Stimulated activated CD4-positive, alpha-beta T cell treated with anti-CD3 and anti-CD28 coated beads, Interleukin-15, amount 100 ng/mL, for 1 hour (primary cell): ENCODE measurements around the gene TNFRSF12A.

ENCODE experiments used
- DNase-seq, 2 donors: peaks; one replicate each; pipeline ENCODE4 v3.0.0-alpha.2; 2020; ENCODE audit warnings: low read depth in 1 of 2, low spot score in 1 of 2

TNFRSF12A gene, protein sequence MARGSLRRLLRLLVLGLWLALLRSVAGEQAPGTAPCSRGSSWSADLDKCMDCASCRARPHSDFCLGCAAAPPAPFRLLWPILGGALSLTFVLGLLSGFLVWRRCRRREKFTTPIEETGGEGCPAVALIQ

DNA sequence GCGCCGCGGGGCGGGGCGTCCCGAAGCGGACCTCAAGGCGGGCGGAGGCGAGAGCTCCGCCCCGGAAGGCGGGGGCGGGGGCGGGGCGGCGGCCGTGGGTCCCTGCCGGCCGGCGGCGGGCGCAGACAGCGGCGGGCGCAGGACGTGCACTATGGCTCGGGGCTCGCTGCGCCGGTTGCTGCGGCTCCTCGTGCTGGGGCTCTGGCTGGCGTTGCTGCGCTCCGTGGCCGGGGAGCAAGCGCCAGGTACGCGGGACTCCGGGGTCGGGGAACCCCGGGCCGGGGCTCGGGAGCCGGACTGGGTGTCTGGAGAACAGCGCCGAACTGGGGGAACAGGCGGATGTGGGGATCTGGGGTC is at the start of gene TNFRSF12A:
TSS of gene TNFRSF12A (plus strand) at position 122 of the 357 bp plus-strand sequence. CDS start at position 152, 30 bp downstream.
- peak; percentile 36 to 50 for DNase-seq

DNA sequence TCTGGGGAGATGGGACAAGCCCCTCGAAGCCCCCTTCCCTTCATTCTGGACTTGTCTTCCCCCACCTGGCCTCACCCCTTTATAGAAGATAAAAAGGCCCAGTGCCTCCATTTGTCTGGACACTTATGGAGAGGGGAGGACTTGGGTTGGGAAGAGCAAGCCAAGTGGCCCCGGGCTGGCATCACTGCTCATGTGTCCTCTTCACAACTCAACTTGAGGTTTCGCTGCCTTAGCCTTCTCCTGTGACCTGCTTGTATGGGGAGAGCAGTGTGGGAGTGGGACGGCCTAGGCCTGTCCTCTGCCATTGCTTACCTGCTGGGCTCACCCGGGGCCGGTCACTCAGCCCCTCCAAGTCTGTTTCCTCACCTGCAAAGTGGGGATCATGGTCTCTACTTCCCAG is 49.6 kb upstream of the TNFRSF12A start:
- DNase-seq: no peak

DNA sequence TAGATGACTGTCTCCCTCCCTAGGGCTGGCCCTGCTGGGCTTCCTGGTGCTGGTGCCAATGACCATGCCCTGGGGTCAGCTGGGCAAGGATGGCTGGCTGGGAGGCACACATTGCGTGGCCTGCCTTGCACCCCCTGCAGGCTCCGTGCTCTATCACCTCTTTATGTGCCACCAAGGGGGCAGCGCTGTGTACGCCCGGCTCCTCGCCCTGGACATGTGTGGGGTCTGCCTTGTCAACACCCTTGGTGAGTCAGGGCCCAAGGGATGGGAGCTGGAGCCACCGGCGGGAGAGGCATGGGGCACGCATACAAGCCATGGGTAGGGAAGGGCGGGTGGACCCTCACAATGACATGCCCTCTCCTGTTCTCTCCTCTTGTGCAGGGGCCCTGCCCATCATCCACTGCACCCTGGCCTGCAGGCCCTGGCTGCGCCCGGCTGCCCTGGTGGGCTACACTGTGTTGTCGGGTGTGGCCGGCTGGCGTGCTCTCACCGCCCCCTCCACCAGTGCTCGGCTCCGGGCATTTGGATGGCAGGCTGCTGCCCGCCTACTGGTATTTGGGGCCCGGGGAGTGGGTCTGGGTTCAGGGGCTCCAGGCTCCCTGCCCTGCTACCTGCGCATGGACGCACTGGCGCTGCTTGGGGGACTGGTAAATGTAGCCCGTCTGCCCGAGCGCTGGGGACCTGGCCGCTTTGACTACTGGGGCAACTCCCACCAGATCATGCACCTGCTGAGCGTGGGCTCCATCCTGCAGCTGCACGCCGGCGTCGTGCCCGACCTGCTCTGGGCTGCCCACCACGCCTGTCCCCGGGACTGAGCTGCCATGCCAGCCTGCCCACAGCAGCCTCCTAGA is 48.8 kb upstream of the TNFRSF12A start:
- DNase-seq: no peak

DNA sequence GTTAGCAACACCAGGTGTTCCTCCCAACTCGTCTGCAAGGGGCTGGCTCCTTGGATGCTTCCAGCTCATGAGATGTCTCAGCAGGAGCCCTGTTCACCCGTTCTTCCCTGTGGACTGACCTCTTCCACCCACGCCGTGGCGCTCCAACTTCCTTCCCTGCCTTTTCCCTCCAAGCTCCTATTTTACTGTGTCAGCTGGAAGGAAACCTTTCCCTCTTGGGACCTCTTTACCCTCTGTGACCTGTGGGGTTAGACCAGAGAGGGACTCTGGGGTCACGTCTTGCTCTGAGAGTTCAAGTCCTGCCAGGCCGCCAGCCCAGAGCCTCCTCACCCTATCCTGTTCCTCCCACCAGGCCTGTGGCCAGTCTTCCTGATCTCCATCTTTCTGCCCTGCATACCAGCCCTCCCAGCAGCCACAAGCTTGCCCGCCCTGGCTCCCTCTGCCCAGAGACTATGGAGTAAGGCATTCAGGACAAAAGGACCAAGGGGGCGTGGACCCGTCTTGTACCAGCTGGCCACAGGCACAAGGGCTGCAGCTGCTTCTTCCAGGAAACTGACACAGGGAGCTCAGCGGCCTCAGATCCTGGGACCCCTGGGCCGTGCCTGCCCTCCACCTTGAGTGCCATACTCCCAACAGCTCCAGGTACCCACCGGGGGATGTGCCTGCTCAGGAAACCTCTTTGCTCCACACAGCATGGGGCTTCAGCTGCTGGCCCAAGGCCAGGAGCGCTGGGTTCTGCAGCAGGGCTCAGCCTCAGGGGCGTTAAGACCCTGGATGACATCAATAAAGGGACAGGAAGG is 48.0 kb upstream of the TNFRSF12A start:
- no peak for DNase-seq

DNA sequence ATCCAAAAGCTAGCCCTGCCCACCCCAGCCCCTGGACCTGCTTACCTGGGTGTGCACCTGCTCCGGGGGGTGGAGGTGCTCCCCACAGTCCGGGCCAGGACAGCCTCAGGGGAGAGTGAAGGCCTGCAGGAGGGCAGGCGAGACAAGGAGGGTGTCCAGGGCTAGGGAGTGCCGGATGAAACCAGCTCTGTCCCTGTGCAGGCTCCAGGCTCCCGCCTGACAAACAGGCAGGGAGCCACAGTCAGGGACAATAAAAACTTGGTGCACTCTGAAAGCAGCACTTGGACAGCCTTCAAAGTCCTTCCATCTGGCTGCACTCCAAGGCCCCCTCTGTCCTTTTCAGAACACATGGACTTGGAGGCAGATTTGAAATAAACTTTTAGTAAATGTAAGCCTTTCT is 47.1 kb upstream of the TNFRSF12A start:
- DNase-seq: no peak

DNA sequence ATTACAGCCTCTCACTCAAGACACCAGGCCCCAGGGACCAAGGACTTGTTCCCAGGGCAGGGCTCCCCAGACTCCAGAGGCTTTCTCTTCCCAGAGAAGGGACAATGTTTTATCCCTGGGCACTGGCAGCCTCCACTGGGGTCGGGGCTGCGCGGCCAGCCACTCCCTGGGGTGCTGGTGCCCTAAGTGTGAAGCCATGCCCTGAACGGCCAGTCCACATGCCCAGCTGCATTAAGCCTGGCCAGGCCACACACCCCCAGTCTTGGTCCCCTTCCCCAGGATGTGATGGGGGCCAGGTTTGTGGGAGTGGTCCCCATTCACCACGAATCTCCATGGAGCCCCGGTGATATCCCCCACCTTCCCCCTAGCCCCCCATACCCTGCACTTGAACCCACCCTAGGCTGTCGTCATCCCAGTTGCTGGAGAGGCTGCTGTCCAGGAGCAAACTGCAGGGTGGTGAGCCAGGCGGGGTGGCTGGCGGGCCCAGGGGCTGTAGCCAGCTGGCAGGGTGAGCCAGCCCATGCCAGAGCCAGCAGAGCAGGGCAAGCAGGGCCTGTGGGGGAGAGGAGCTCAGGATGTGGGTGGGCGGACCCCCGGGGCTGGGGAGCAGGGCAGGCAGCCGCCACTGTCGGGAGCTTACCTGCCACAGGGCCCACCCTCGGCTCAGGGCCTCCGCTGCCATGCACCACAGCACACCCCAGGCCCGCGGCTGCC is 46.4 kb upstream of the TNFRSF12A start:
- DNase-seq: no peak

DNA sequence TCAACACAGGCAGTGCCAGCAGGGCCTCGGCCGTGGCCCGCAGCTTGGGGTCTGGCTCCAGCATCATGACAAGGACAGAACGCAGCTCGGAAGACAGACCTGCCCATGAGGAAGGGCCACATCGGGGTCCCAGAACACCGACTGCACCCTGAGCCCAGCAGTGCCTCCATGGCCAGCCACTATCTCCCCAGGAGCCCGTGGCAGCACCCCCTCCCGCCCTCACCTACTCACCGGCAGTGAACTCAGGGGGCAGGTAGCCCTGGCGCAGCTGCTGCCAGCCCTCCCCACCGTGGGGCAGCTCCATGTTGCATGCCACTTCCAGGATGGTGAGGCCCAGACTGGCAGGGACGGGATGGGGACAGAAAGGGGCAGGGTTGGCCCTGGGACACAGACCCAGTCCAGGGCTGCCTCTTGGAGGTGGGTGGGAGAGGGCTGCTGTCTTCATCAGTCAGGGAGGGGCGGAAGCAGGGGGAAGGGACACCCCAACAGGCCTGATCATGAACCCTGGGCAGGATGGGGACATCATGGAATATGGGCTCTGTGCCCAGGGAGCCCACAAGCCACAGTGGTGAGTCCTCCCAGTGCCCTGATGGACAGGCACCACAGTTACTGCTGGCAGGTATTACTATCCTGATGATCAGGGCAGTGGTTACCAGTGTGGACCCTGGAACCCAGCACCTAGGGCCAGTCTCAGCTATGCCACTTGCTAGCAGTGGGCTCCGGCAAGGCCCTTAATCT is 45.7 kb upstream of the TNFRSF12A start:
- no peak for DNase-seq

DNA sequence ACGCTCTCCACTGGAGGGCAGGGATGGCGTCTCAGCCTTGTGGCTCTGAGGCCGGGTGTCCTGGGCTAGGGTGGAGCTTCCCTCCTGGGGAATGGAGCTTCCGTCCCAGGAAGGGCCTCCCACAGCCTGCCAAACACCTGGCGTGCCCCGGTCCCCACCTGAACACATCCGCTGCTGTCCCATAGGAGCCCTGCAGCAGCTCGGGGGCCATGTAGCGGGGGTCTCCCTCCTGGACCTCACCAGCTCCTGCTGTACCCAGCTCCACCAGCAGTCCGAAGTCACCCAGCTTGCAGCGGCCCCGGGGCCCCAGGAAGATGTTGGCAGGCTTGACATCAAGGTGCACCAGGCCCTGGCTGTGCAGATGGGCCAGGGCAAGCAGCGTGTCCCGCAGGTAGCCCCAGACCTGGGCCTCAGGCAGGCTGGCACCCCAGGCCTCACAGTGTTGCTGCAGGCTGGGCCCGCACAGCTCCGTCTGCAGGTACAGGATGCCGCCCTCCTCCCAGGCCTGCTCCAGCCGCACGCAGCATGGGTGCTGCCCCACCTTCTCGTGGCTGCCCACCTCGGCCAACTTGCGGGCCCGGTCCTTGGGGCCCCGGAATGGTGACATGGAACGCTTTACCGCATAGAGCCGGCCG is 44.9 kb upstream of the TNFRSF12A start:
- no peak for DNase-seq

DNA sequence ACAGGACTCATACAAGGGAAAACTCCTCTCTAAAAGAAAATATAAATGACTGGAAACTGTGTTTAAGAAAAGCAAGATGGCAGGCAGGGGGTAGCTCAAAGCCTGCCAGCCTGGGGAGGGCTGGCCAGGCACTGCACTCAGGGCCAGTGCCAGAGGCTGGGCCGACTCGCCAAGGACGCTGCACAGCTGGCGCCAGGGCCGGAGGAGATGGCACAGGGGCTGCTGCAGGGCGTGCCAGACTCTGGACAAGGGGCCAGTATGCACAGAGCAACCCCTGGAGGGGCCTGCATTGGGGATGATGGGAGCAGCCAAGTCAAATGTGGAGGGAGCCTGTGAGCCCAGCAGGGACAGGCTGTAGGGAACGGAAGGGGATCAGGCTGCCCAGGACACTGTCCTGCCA is 44.0 kb upstream of the TNFRSF12A start:
- DNase-seq: no peak

DNA sequence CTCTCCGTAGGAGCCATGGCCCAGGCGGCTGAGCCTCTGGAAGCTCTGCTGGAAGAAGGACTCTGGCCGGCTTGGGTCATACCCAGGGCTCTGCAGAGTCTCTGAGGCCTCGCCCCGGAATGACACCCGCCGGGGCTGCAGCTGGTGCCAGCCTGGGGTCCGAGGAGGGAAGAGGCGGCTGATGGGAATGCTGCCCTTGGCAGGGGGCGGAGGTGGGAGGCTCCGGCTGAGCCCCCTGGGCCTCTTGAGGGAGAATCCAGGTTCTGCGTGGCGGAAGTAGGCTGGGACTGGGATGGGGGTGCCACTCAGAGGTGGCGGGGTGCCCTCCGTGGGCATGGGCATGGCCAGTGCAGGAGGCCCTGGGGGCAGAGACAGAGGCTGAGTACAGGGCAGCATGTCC is 43.5 kb upstream of the TNFRSF12A start:
- no peak for DNase-seq

DNA sequence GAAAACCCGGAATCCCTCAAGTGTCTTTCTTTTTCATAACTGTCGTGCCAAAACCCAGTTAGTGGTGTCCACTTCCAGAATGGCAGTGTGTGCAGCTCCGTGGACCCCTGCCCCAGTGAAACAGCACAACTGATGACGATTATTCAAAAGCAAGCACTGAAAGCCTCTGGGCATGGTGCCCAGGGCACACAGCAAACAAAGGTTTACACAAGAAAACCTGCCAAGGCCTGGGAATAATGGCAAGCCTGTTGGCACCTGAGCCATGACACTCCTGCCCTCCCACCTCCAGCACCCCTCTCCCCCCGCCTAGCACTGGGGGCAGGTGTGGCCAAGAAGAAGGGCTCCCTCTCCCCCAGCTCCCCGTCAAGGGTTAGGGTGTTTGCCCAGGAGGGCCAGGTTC is 42.7 kb upstream of the TNFRSF12A start:
- DNase-seq: no peak

DNA sequence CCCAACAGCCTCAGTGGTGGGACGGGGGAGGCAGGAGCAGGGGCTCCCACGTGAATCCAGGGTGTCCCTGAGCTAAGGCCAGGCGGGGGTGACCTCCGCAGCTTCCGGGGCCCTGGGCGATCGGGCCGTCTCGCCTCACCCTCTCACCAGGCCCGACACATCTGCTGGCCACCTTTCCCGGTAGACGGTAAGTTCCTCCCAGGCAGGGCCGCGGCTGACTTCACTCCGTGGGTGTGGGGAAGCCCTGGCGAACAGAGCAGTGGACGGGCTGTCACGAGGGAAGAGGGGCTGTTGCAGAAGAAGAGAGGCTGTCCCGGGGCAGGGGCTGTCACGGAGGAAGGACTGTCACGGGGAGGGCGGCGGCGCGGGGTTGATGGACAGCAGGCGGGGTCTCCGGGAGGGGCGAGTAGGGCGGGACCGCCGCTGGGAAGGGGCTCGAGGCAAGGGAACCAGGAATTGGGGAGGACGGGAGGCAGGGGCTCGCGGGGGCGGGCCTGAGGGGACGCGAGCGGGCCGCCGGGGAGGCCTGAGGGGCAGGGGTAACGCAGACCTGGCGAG is 40.4 kb upstream of the TNFRSF12A start:
- DNase-seq: no peak

DNA sequence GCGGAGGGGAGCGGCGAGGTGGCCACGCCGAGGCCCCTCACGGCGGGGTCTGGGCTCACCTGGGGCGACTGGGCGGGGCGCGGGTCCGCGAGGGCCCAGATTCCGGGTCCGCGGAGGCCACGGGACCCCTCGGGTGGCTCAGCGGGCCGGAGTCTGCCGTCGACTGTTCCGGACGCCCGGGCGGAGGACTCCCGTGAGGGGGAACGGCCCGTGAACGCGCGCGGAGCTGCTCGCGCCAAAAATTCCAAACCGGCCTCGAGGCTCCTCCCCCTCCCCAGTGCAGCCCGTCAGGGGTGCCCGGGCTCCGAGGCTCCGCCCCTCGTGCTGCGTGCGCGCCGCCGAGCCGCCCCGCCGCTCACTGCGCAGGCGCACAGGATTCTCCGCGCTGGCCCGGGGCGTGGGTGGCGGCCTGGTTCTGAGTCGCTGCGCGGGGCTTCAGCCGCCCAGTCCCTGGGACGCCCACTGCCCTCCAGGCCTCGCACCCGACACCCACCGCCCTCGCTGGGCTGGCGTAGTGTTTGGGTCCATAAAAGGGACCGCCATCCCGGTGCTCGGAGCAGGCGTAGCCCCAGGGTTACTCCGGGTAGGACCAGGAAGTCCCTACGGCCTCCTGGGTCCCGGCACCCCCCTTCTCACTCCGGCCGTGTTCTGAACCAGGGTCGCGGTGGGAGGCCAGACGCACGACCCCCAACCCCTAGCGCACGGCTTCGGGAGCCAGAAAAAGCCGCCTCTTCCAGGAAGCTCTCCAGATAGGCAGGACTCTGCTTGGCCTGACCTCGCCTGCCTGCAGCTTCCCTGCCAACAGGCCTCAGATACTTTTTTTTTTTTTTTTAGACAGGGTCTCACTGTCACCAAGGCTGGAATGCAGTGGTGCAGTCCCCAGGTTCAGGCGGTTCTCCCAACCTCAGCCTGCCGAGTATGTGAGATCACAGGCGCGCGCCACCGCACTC is 39.7 kb upstream of the TNFRSF12A start, which contains the start of gene PKMYT1:
TSS of gene PKMYT1 (minus strand) at position 220 of the 950 bp plus-strand sequence. CDS start 789 bp downstream, outside the sequence.
- DNase-seq: peak; percentile 93 to 95

DNA sequence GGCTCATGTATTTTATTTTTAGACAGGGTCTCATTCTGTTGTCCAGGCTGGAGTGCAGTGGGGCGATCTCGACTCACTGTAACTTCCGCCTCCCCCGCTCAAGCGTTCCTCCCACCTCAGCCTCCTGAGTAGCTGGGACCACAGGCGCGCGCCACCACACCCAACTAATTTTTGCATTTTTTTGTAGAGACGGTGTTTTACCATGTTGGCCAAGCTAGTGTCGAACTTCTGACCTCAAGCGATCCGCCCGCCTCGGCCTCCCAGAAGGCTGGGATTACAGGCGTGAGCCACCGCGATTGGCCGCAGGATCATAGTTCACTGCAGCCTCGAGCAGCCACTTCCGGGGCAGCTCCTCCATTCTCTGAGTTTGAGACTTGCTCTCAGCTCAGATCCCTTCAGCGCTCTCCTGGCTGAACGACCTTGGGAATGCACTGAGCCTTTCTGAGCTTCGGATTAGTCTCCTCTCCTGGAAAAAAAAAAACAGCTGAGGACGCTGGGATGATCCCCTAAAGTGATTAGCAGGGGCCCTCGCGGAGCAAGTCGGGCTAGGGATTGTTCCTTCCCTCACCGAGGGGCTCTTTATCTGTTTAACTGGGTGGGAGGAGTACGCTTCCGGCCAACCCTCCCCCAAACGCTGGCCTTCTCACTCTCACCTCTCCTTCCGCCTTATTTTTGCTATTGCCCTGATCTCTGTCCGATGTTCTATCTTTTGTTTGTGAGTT is 38.8 kb upstream of the TNFRSF12A start:
- no peak for DNase-seq

DNA sequence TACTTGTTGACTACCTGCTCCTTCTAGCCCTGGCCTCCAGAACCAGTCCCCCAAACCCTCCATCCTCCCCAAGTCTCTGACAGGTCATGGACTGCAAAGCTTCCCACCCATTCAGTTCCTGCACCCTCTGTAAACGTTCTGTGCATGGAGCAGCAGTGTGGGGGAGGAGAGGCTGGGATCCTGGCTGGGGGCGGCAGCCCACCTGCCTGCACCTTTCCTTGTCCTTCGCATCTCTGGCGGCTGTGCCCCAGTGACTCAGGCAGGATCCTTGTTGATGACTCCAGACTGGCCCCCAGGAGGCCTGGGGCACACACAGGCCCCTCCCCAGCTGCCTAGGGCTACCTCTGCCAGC is 38.3 kb upstream of the TNFRSF12A start:
- no peak for DNase-seq

DNA sequence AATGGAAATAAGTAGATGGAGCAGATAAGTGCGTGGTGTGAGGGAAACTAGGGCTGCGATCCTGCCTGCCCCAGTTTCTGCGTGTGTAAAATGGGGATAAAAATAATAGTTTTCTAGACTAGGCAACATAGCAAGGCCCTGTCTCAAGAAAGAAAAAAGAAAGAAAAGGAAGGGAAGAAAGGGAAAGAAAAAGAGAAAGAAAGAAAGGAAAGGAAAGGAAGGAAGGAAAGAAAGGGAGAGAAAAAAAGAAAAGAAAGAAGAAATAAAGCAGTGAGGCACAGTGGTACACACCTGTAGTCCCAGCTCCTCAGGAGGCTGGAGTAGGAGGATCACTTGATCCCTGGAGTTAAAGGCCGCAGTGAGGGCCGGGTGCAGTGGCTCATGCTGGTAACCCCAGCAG is 37.8 kb upstream of the TNFRSF12A start:
- no peak for DNase-seq

DNA sequence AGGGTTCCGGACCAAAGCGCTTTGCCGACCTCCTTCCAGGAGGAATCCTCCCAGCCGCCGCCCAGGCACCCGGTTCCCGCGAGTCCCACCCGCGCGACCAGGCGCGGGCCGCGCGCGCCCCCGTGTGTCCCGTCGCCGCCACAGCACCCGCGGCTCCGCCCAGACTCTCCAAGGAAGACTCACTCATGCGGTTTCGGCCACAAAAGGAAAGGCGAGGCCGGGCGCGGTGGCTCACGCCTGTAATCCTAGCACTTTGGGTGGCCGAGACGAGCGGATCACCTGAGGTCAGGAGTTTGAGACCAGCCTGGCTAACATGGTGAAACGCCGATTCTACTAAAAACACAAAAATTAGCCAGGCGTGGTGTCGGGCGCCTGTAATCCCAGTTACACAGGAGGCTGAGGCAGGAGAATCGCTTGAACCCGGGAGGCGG is 36.4 kb upstream of the TNFRSF12A start:
- DNase-seq: peak; percentile 49 to 60

DNA sequence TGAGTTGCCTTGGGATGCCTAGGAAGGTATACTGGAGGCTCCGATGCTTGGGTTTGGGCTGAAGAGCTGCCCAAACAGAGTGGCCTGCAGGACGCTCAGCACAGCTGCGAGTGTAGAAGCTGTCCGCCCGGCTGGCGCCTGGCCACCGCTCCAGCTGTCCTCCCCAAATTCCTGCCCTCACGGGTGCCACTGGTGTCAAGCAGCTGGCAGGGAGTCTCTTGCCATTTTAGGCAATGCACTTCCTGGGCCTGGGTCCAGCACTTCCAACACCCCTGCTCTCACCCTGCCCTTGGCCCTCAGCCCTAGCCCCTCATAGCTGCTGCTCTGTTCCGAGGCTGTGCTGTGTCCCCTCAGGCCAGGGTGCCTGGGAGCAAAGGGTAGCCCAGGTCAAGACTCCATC is 34.7 kb upstream of the TNFRSF12A start:
- DNase-seq: no peak
